Hepatocyte (in vitro differentiated cells): ENCODE data around the gene TK2. TPM values are rescaled to one million over a fixed set of nuclear protein-coding genes. Genes with fewer than 3 reads are reported as not detected.

ENCODE experiments used
- DNase-seq: peaks from one replicate; pipeline ENCODE4 v3.0.0-alpha.2; 2016; ENCODE audit warnings: low spot score
- H2AFZ ChIP-seq: fragments of 200-600 bp; sonication (generic); 2 replicates; pipeline ENCODE4 v1.6.0; 2016; ENCODE audit warnings: antibody characterized with exemption, mild to moderate bottlenecking
- H3K27ac ChIP-seq: fragments of 200-600 bp; sonication (generic); 2 replicates; pipeline ENCODE4 v1.5.1; 2016; ENCODE audit warnings: mild to moderate bottlenecking
- H3K27me3 ChIP-seq: fragments of 200-600 bp; sonication (generic); 2 replicates; pipeline ENCODE4 v1.6.1; 2016
- H3K36me3 ChIP-seq: fragments of 200-600 bp; sonication (generic); replicated peaks from 2 replicates; pipeline ENCODE4 v1.5.1; 2016; ENCODE audit warnings: low read depth; ENCODE audit not compliant: insufficient read depth
- H3K4me1 ChIP-seq: fragments of 200-600 bp; sonication (generic); 2 replicates; pipeline ENCODE4 v1.5.1; 2016; ENCODE audit warnings: mild to moderate bottlenecking, moderate library complexity; ENCODE audit not compliant: insufficient read depth
- H3K4me2 ChIP-seq: fragments of 200-600 bp; sonication (generic); 2 replicates; pipeline ENCODE4 v1.6.0; 2016
- H3K4me3 ChIP-seq: fragments of 200-600 bp; sonication (generic); 2 replicates; pipeline ENCODE4 v1.5.1; 2016; ENCODE audit warnings: mild to moderate bottlenecking
- H3K79me2 ChIP-seq: fragments of 200-600 bp; sonication (generic); 2 replicates; pipeline ENCODE4 v1.6.0; 2017; ENCODE audit warnings: mild to moderate bottlenecking
- H3K9me2 ChIP-seq: fragments of 200-600 bp; sonication (generic); replicated peaks from 2 replicates; pipeline ENCODE4 v1.6.0; 2017; ENCODE audit warnings: mild to moderate bottlenecking; ENCODE audit not compliant: insufficient read depth
- H3K9me3 ChIP-seq: fragments of 200-600 bp; sonication (generic); 2 replicates; pipeline ENCODE4 v1.5.1; 2016; ENCODE audit warnings: low read depth, mild to moderate bottlenecking
- H4K20me1 ChIP-seq: fragments of 200-600 bp; sonication (generic); 2 replicates; pipeline ENCODE4 v1.6.0; 2016; ENCODE audit warnings: mild to moderate bottlenecking; ENCODE audit not compliant: insufficient read depth, poor library complexity, severe bottlenecking
- CTCF ChIP-seq: fragments of 200-600 bp; sonication (generic); IDR thresholded peaks from 2 replicates; pipeline ENCODE4 v1.5.1; 2016; ENCODE audit warnings: antibody characterized with exemption, mild to moderate bottlenecking; ENCODE audit not compliant: poor library complexity
- EZH2 ChIP-seq: fragments of 200-600 bp; sonication (generic); IDR thresholded peaks from 2 replicates; pipeline ENCODE4 v1.6.1; 2016; ENCODE audit warnings: antibody characterized with exemption, mild to moderate bottlenecking, borderline replicate concordance
- EZH2phosphoT487 ChIP-seq: fragments of 200-600 bp; sonication (generic); IDR thresholded peaks from one replicate; pipeline ENCODE4 v1.6.1; 2018; ENCODE audit warnings: antibody characterized with exemption, mild to moderate bottlenecking, low read depth, moderate library complexity; ENCODE audit not compliant: unreplicated experiment, severe bottlenecking
- WGBS: methylation state at CpG from one replicate; pipeline ENCODE4 v1.1.6; 2016; ENCODE audit warnings: low lambda C conversion rate; ENCODE audit errors: missing lambda C conversion rate; 5-methylcytosine and 5-hydroxymethylcytosine counted together
- polyA plus RNA-seq: library from polyadenylated mRNA; unstranded; fragments of >200 nt; fragmentation: Nextera tagmentation; extraction: Ambion mirVana; gene quantifications from 2 replicates; pipeline ENCODE4 v1.2.1, GENCODE V29; 2016
- total RNA-seq: library from RNA; depleted of rRNA; stranded (reverse); fragments of >200 nt; gene quantifications from 2 replicates; pipeline ENCODE4 v1.2.3, GENCODE V29; 2014

TK2 gene
- total and polyA plus RNA-seq, 2 experiments from 2014 or later, result 10.1 to 14.3 TPM

- Histone ChIP-seq H3K9me2 (no peaks in the 10 kb centered on the region), H3K27me3 (peaks cover 10% of the 10 kb centered on the region), H3K79me2 (no peaks in the 10 kb centered on the region), H2AFZ (no peak overlapping the region), H3K27ac (no peak overlapping the region), H3K9me3 (no peaks in the 10 kb centered on the region), H3K4me3 (no peak overlapping the region), H3K4me2 (no peak overlapping the region), H3K36me3 (no peaks in the 10 kb centered on the region), H3K4me1 (no peaks in the 10 kb centered on the region), H4K20me1 (no peaks in the 10 kb centered on the region)
- no peak for DNase-seq
- WGBS, result 86% methylated on average over 1 of the region's 1 CpG
- TF ChIP-seq CTCF (no peak), EZH2phosphoT487 (no peak), EZH2 (no peak)
These were observed 89.2 kb downstream of the TK2 start for GRCh38 chr16:66460703-66461102.

DNA sequence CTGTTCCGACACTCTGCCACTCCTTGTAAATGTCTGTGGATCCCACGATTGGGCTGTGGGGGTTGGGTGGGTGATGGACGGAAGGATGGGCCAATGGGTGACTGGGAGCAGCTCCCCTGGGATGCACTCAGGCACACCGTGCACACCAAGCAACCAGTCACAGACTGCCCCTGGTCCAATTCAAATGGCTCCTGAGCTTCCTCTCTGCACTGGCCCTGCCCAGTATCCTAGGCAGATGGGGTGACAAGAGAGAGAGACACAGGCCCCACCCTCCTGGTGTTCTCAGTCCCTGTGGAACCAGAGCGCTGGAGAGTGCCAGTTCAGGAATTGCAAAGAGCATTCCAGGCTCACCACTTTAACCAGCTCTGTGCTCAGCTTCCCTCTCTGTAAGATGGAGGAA, 90.0 kb downstream of the TK2 start:
- H3K36me3 ChIP-seq, result no peaks in the 10 kb centered on the region
- H3K27me3 ChIP-seq, result peaks cover 10% of the 10 kb centered on the region
- no peaks in the 10 kb centered on the region for H3K9me3 ChIP-seq
- no peak for DNase-seq
- no peak overlapping the region for H2AFZ ChIP-seq
- no peaks in the 10 kb centered on the region for H3K9me2 ChIP-seq
- no peak overlapping the region for H3K4me2 ChIP-seq
- H4K20me1 ChIP-seq, result no peaks in the 10 kb centered on the region
- H3K4me3 ChIP-seq, result no peak overlapping the region
- no peak overlapping the region for H3K27ac ChIP-seq
- H3K79me2 ChIP-seq, result no peaks in the 10 kb centered on the region
- 36% methylated on average over 5 of the region's 5 CpGs for WGBS
- TF ChIP-seq EZH2phosphoT487 (no peak), CTCF (no peak), EZH2 (no peak)
- no peaks in the 10 kb centered on the region for H3K4me1 ChIP-seq

DNA sequence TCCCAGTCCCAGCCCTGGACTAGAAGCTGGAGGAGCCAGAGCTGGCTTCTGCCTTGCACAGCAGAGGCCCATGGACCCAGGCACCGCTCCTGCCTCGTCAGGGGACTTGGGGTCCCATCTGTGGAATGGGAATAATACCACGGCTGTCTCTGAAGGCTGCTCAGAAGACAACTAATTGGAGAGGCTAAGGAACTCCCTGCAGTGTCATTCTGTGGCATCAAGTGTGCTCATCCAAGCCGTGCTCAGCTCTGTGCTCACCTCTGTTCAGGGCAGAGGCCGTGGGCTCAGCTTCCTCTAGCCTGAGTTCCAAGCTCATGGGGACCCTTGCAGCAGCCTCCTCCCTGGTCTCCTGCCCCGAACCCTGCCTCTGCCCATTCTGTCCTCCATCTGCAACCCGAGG, 91.1 kb downstream of the TK2 start:
- no peaks in the 10 kb centered on the region for H3K9me3 ChIP-seq
- WGBS, result 82% methylated on average over 7 of the region's 7 CpGs
- H2AFZ ChIP-seq, result no peak overlapping the region
- no peaks in the 10 kb centered on the region for H3K9me2 ChIP-seq
- no peak overlapping the region for H3K4me2 ChIP-seq
- DNase-seq, result no peak
- no peaks in the 10 kb centered on the region for H3K36me3 ChIP-seq
- H3K79me2 ChIP-seq, result no peaks in the 10 kb centered on the region
- TF ChIP-seq EZH2phosphoT487 (no peak), CTCF (no peak), EZH2 (no peak)
- no peak overlapping the region for H3K4me3 ChIP-seq
- H3K27me3 ChIP-seq, result peaks cover 10% of the 10 kb centered on the region
- H3K4me1 ChIP-seq, result no peaks in the 10 kb centered on the region
- no peaks in the 10 kb centered on the region for H4K20me1 ChIP-seq
- no peak overlapping the region for H3K27ac ChIP-seq

GRCh38 chr16:66458292-66458691, 91.6 kb downstream of the TK2 start:
- TF ChIP-seq EZH2 (no peak), EZH2phosphoT487 (no peak), CTCF (no peak)
- H4K20me1 ChIP-seq, result no peaks in the 10 kb centered on the region
- no peak for DNase-seq
- no peaks in the 10 kb centered on the region for H3K36me3 ChIP-seq
- H3K27me3 ChIP-seq, result peaks cover 10% of the 10 kb centered on the region
- WGBS, result 92% methylated on average over 4 of the region's 5 CpGs
- H3K79me2 ChIP-seq, result no peaks in the 10 kb centered on the region
- no peak overlapping the region for H3K4me3 ChIP-seq
- no peak overlapping the region for H3K27ac ChIP-seq
- H2AFZ ChIP-seq, result no peak overlapping the region
- no peaks in the 10 kb centered on the region for H3K9me2 ChIP-seq
- H3K4me2 ChIP-seq, result no peak overlapping the region
- no peaks in the 10 kb centered on the region for H3K4me1 ChIP-seq
- H3K9me3 ChIP-seq, result no peaks in the 10 kb centered on the region
